K562 (cell line): ENCODE data around the gene CDC42EP3. TPM values are rescaled to one million over a fixed set of nuclear protein-coding genes. Genes with fewer than 3 reads are reported as not detected.

Experiments
- ATAC-seq: fragments of 200-7000 bp; cut with Tn5 transposase; 3 replicates; pipeline ENCODE4 v1.9.1; 2020; ENCODE audit warnings: moderate library complexity
- BruUV-seq: library from RNA; stranded (reverse); fragments of 400-500 nt; replicated peaks from 2 replicates; lab custom pipeline; 2021; lab: Mats Ljungman, UMichigan
- CTCF ChIA-PET: fragments of 300-600 bp; formaldehyde crosslinking; extraction: SDS; loops from one replicate; lab custom pipeline; 2021; ENCODE audit warnings: low intra/inter-chr PET ratio; lab: Yijun Ruan, JAX
- POLR2A ChIA-PET: fragments of 300-600, 350-650 bp; sonication (Branson Sonifier 250); formaldehyde crosslinking; extraction: SDS; loops from one replicate; lab custom pipeline; 2021; ENCODE audit warnings: antibody characterized with exemption, inconsistent platforms; lab: Yijun Ruan, JAX
- DNase-seq, 4 experiments: peaks; one replicate each; pipeline versions ENCODE4 v3.0.0 to v3.0.0-alpha.2; 2011 to 2018; ENCODE audit warnings: low spot score in 3 of 4, mixed read lengths in 3 of 4; ENCODE audit errors: extremely low read depth in 1 of 4
- FAIRE-seq: peaks from 2 replicates; lab custom pipeline; 2011; peaks lifted over from hg19 to GRCh38; lab: Jason Lieb, UNC
- H2AFZ ChIP-seq: 2 replicates; pipeline ENCODE4 v1.6.0; 2011; ENCODE audit warnings: low read depth, low read length, control low read depth, inconsistent platforms
- H3K27ac ChIP-seq: fragments of 200-600 bp; 3 replicates; pipeline ENCODE4 v1.8.0; 2011; ENCODE audit warnings: low read depth, mild to moderate bottlenecking, control low read depth, inconsistent platforms, low read length, moderate library complexity, mixed read lengths; ENCODE audit errors: extremely low read depth
- H3K27me3 ChIP-seq, 2 experiments: fragments of 300-600 bp in 1 of 2; 2 replicates in 1 of 2; 3 replicates in 1 of 2; pipeline versions ENCODE4 v1.6.0 to v1.8.0; 2011; ENCODE audit warnings: inconsistent platforms in 2 of 2, low read length in 2 of 2, mild to moderate bottlenecking in 1 of 2, mixed read lengths in 1 of 2, moderate library complexity in 1 of 2; ENCODE audit not compliant: control insufficient read depth in 2 of 2, insufficient read depth in 2 of 2
- H3K36me3 ChIP-seq: fragments of 300-600 bp; 3 replicates; pipeline ENCODE4 v1.8.0; 2011; ENCODE audit warnings: mild to moderate bottlenecking, low read length, inconsistent platforms; ENCODE audit not compliant: control insufficient read depth, insufficient read depth
- H3K4me1 ChIP-seq, 2 experiments: fragments of 200-600 bp in 1 of 2; replicated peaks in 1 of 2; 2 replicates in 1 of 2; 3 replicates in 1 of 2; pipeline versions ENCODE4 v1.5.1 to v1.8.0; 2011; ENCODE audit warnings: inconsistent platforms in 2 of 2, low read length in 2 of 2, mild to moderate bottlenecking in 1 of 2, mixed read lengths in 1 of 2, moderate library complexity in 1 of 2; ENCODE audit not compliant: control insufficient read depth in 2 of 2, insufficient read depth in 2 of 2
- H3K4me2 ChIP-seq: 2 replicates; pipeline ENCODE4 v1.6.1; 2011; ENCODE audit warnings: low read length, control low read depth, inconsistent platforms, mixed read lengths; ENCODE audit not compliant: insufficient read depth
- H3K4me3 ChIP-seq: fragments of 200-600 bp; sonication (generic), shearing (Covaris generic); 2 replicates; pipeline ENCODE4 v1.5.1; 2016; ENCODE audit warnings: control low read depth, inconsistent platforms
- H3K79me2 ChIP-seq: fragments of 200-600 bp; 3 replicates; pipeline ENCODE4 v1.8.0; 2011; ENCODE audit warnings: low read length, inconsistent platforms; ENCODE audit not compliant: control insufficient read depth, insufficient read depth
- H3K9ac ChIP-seq, 2 experiments: 2 replicates each; pipeline versions ENCODE4 v1.6.0 to v1.6.1; 2011; ENCODE audit warnings: low read depth in 2 of 2, low read length in 2 of 2, control low read depth in 1 of 2, inconsistent platforms in 1 of 2, mild to moderate bottlenecking in 1 of 2, mixed read lengths in 1 of 2; ENCODE audit not compliant: insufficient read depth in 1 of 2
- H3K9me1 ChIP-seq: one replicate; pipeline ENCODE4 v1.6.0; 2011; ENCODE audit warnings: inconsistent platforms, mild to moderate bottlenecking, low read length, moderate library complexity; ENCODE audit not compliant: control insufficient read depth, insufficient read depth
- H3K9me3 ChIP-seq: replicated peaks from 2 replicates; pipeline ENCODE4 v1.5.1; 2011; ENCODE audit warnings: low read depth, low read length, inconsistent platforms; ENCODE audit not compliant: control insufficient read depth, insufficient read depth
- H4K20me1 ChIP-seq: replicated peaks from 2 replicates; pipeline ENCODE4 v1.6.1; 2011; ENCODE audit warnings: low read length, inconsistent platforms, mixed read lengths; ENCODE audit not compliant: control insufficient read depth, insufficient read depth
- ARHGAP35 ChIP-seq: fragments of 450-650 bp; IDR thresholded peaks from 2 replicates; pipeline ENCODE4 v1.6.1; 2018; ENCODE audit not compliant: partially characterized antibody
- GABPB2 ChIP-seq: fragments of 250-450 bp; sonication (Bioruptor Pico); conservative IDR thresholded peaks from 2 replicates; pipeline ENCODE4 v1.5.1; 2021; ENCODE audit warnings: mild to moderate bottlenecking
- HLTF ChIP-seq: fragments of 450-650 bp; IDR thresholded peaks from 2 replicates; pipeline ENCODE4 v1.6.1; 2016
- MYNN ChIP-seq, 2 experiments: sonication (generic); formaldehyde crosslinking in 1 of 2; IDR thresholded peaks; 2 replicates each; pipeline versions ENCODE4 v1.5.0 to v1.6.1; 2016 to 2020; ENCODE audit warnings: antibody characterized with exemption in 1 of 2, missing genetic modification reagents in 1 of 2
- NCOA1 ChIP-seq: fragments of 450-650 bp; IDR thresholded peaks from 2 replicates; pipeline ENCODE4 v1.6.1; 2016; ENCODE audit warnings: low read depth
- NCOR1 ChIP-seq: fragments of 450-650 bp; IDR thresholded peaks from 2 replicates; pipeline ENCODE4 v1.6.1; 2016; ENCODE audit warnings: mild to moderate bottlenecking, moderate library complexity
- RBM17 ChIP-seq: fragments of 200-400 bp; formaldehyde crosslinking; IDR thresholded peaks from 2 replicates; pipeline ENCODE4 v1.6.1; 2017; ENCODE audit warnings: low read depth, mild to moderate bottlenecking, low read length, borderline replicate concordance
- SMARCE1 ChIP-seq: fragments of 450-650 bp; IDR thresholded peaks from 2 replicates; pipeline ENCODE4 v1.7.1; 2016; ENCODE audit warnings: mild to moderate bottlenecking
- SRSF9 ChIP-seq: fragments of 200-400 bp; formaldehyde crosslinking; IDR thresholded peaks from 2 replicates; pipeline ENCODE4 v1.6.1; 2017; ENCODE audit warnings: low read depth, low read length, borderline replicate concordance
- TCF3 ChIP-seq: sonication (generic); formaldehyde crosslinking; IDR thresholded peaks from 2 replicates; pipeline ENCODE4 v1.4.0; 2020; ENCODE audit warnings: mild to moderate bottlenecking, missing genetic modification reagents
- ZNF184 ChIP-seq: sonication (generic); formaldehyde crosslinking; IDR thresholded peaks from 2 replicates; pipeline ENCODE4 v1.5.0; 2020; ENCODE audit warnings: missing genetic modification reagents
- ZNF3 ChIP-seq: fragments of 250-450 bp; sonication (Bioruptor Pico); IDR thresholded peaks from 2 replicates; pipeline ENCODE4 v1.5.0; 2021; ENCODE audit warnings: mild to moderate bottlenecking, moderate library complexity
- ZNF561 ChIP-seq: fragments of 450-650 bp; formaldehyde crosslinking; conservative IDR thresholded peaks from 2 replicates; pipeline ENCODE4 v1.4.0; 2020; ENCODE audit warnings: mild to moderate bottlenecking, moderate library complexity
- WGBS: fragments of 100-300 bp; shearing (Covaris generic); methylation state at CpG from one replicate; pipeline ENCODE4 v1.1.6; 2016; ENCODE audit warnings: low coverage, mixed read lengths; ENCODE audit not compliant: insufficient coverage; ENCODE audit errors: missing lambda C conversion rate; 5-methylcytosine and 5-hydroxymethylcytosine counted together
- in situ Hi-C: fragments of 300-500 bp; cut with MboI; formaldehyde crosslinking; loops from 4 replicates; pipeline ENCODE4 v1.15.0; 2018; ENCODE audit warnings: inconsistent platforms, mixed read lengths
- intact Hi-C: fragments of 100-400 bp; cut with micrococcal nuclease; formaldehyde crosslinking; loops from 2 replicates; pipeline ENCODE4 v1.14.2; 2022
- polyA plus RNA-seq, 8 experiments: library from polyadenylated mRNA; depleted of rRNA in 4 of 8; stranded (reverse) in 5 of 8; unstranded in 3 of 8; fragments of >200 nt; fragmentation: Nextera tagmentation in 2 of 8; fragmentation: Illumina TruSeq in 1 of 8; extraction: Ambion mirVana in 2 of 8; extraction: Trizol in 1 of 8; gene quantifications; 2 replicates each; pipeline versions ENCODE4 v1.2.1 to v1.2.3, GENCODE V29; 2011 to 2014; ENCODE audit warnings: inconsistent platforms in 1 of 8, missing spikeins in 1 of 8
- total RNA-seq, 7 experiments: library from RNA; depleted of rRNA in 6 of 7; stranded (reverse); fragments of >200 nt in 6 of 7; fragmentation: Illumina TruSeq in 2 of 7; extraction: Trizol in 2 of 7; gene quantifications; 2 replicates each; pipeline versions ENCODE4 v1.2.1 to v1.2.3, GENCODE V29; 2011 to 2021; ENCODE audit warnings: low replicate concordance in 1 of 7
- TF ChIP-seq, protein P1 (sequence below): sonication (generic); formaldehyde crosslinking; IDR thresholded peaks from 2 replicates; pipeline ENCODE4 v1.8.0; 2022; ENCODE audit warnings: missing genetic modification reagents, mild to moderate bottlenecking, borderline replicate concordance
- TF ChIP-seq, protein P2 (sequence below): fragments of 250-450 bp; sonication (Bioruptor Pico); IDR thresholded peaks from 2 replicates; pipeline ENCODE4 v1.8.0; 2022; ENCODE audit warnings: inconsistent platforms, mild to moderate bottlenecking, moderate library complexity, borderline replicate concordance

CDC42EP3 gene
- total and polyA plus RNA-seq, 9 of the 15 experiments (the other 6 are each of a cell fraction or from before 2014, with no cell fraction given): 0.72 to 6.4 (median 2.0) TPM

DNA sequence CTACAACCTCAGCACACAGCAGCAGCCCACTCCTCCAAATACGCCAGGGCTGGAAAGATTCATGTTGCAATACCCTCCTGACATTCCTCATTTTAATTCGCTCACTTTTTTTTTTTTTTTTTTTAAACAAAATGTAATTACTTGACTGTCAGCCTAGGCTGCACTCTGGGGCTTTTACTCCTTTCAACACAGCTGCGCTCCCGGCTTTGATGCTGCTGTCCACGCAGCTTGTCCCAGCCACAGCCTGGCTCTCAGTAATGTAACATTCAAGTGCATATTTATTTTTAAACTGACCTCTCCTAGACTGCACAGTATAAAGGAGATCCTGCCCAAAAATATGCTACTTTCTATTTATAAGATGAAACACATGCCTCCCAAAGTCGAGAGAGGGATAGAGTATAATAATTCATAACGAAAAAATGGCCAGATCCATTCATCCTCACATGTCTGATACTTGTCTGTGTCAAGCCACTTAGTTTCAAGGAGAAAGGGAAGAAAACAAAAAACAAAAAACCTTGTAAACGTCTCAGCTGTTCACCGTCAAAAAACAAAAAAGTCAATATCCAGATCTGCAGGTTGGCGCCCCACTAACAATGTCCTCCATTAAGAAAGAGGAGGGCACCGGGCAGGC, 949 bp downstream of the CDC42EP3 start (continued):
- no peak for TF ChIP-seq MYNN (IDR thresholded peaks at IDR 0.05)
- no peak for TF ChIP-seq MYNN (CRISPR knock-in tag; IDR thresholded peaks at IDR 0.05)

DNA sequence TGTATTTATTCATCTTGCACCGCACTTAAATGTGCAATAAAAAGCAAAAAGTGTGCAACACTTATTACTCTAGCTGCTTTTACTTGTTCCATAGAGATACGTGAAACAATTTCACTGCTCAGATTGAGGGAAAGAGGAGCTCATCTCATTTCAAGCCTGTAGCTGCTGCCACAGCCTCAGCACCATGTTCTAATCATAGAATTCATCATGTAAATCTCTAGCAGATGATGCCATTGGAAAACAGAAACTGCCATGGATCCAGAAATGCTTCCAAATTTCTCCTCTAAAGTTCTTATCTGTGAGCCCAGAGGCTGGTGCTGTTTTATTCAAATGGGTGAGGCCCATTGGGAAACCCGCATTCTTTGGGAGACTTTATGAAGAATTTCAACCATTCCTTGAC, 2.0 kb downstream of the CDC42EP3 start:
- WGBS: 68% methylated on average over 3 of the region's 3 CpGs
- H3K27ac ChIP-seq: no peak overlapping the region
- H3K9ac ChIP-seq: no peak overlapping the region
- H3K79me2 ChIP-seq: no peaks in the 10 kb centered on the region; the same call in 2 of the 3 replicates
- CTCF ChIA-PET: no interaction called here
- ATAC-seq (no peak), FAIRE-seq (no peak), DNase-seq (no peak)
- peaks cover 6 to 22% of the 10 kb centered on the region in 2 experiments; a peak in 4 of 5 replicates for H3K4me1 ChIP-seq
- intact Hi-C loops: no loop called here
- H3K4me2 ChIP-seq: no peak overlapping the region
- H3K36me3 ChIP-seq: no peaks in the 10 kb centered on the region
- BruUV-seq: no TSS peak
- in situ Hi-C loops: no loop called here
- no peaks in the 10 kb centered on the region for H3K9me3 ChIP-seq
- peaks cover 0 to 12% of the 10 kb centered on the region in 2 experiments; a peak in 2 of 5 replicates for H3K27me3 ChIP-seq
- H3K4me3 ChIP-seq: no peak overlapping the region
- no peaks in the 10 kb centered on the region for H3K9me1 ChIP-seq
- peaks cover 3% of the 10 kb centered on the region for H4K20me1 ChIP-seq
- POLR2A ChIA-PET: no interaction called here
- no peak overlapping the region for H2AFZ ChIP-seq
- TF ChIP-seq NCOA1 (no peak), SMARCE1 (no peak), GABPB2 (CRISPR knock-in tag) (no peak), ZNF184 (CRISPR knock-in tag) (no peak), MYNN (IDR thresholded peaks at IDR 0.05) (no peak), MYNN (CRISPR knock-in tag; IDR thresholded peaks at IDR 0.05) (no peak), ARHGAP35 (no peak), TCF3 (CRISPR knock-in tag) (no peak), NCOR1 (no peak), ZNF3 (CRISPR knock-in tag) (no peak), ZNF561 (CRISPR knock-in tag) (no peak), HLTF (no peak), SRSF9 (no peak), RBM17 (no peak)
- TF ChIP-seq, protein P1, sequence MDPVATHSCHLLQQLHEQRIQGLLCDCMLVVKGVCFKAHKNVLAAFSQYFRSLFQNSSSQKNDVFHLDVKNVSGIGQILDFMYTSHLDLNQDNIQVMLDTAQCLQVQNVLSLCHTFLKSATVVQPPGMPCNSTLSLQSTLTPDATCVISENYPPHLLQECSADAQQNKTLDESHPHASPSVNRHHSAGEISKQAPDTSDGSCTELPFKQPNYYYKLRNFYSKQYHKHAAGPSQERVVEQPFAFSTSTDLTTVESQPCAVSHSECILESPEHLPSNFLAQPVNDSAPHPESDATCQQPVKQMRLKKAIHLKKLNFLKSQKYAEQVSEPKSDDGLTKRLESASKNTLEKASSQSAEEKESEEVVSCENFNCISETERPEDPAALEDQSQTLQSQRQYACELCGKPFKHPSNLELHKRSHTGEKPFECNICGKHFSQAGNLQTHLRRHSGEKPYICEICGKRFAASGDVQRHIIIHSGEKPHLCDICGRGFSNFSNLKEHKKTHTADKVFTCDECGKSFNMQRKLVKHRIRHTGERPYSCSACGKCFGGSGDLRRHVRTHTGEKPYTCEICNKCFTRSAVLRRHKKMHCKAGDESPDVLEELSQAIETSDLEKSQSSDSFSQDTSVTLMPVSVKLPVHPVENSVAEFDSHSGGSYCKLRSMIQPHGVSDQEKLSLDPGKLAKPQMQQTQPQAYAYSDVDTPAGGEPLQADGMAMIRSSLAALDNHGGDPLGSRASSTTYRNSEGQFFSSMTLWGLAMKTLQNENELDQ: no peak
- TF ChIP-seq, protein P2, sequence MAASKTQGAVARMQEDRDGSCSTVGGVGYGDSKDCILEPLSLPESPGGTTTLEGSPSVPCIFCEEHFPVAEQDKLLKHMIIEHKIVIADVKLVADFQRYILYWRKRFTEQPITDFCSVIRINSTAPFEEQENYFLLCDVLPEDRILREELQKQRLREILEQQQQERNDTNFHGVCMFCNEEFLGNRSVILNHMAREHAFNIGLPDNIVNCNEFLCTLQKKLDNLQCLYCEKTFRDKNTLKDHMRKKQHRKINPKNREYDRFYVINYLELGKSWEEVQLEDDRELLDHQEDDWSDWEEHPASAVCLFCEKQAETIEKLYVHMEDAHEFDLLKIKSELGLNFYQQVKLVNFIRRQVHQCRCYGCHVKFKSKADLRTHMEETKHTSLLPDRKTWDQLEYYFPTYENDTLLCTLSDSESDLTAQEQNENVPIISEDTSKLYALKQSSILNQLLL: no peak
